ENCODE results near the gene WBP2.
A peak's percentile ranks its signal among the peaks of the same experiment; 100 is the strongest.
"Not testable (repeated sequence)": the region's sequence is repeated elsewhere in the genome, so short reads cannot be mapped to it uniquely, and the experiment has no call there.

WBP2 gene

DNA sequence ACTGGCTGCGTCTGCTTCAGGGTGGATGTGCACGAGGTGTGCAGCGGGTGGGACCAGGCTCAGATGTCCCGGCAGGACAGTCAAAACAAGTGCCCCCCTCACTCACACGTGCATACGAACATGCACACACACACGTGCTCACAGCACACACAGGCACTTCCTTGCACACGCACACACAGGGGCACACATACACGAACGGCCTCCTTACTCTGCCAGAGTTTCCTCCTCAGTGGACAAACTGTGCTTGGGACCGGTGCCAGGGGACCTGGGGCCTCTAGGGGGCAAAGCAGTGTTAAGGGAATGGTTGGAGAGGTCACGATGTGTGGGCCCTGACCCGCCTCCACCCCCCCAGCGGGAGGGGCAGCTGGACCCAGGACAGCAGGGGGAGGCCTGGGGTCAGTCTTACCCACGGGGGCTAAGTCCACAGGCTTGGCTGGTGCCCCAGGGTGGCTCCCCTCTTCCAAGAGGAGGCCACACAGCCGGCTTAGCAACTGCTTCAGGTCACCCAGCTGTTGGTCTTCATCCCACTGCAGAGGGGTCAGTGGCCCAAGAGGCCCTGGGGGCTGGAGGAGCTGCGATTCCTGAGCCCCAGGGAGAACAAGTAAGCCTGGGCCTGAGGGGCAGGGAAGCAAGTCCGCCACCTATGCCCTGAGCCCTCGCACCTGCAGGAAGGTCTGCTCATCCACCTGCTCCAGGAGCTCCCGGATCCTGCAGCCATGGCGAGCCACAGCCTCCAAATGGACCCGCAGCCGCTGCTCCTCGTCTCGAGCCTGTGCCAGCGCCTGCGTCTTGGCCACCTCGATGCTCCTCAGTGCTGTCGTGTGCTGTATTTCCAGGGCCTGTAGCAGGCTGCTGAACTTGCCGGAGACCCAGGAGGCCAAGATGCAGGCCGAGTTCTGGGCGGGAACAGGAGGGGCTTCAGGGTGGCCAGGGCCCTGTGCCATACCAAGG, 36.7 kb upstream of the WBP2 start:
- in situ Hi-C loops (cut with HindIII; ENCODE audit: low pct_ligation_motif_present, low pct_unique_long_range_greater_than_20kb, low sequenced_read_pairs): no loop called here
- no peak for DNase-seq

DNA sequence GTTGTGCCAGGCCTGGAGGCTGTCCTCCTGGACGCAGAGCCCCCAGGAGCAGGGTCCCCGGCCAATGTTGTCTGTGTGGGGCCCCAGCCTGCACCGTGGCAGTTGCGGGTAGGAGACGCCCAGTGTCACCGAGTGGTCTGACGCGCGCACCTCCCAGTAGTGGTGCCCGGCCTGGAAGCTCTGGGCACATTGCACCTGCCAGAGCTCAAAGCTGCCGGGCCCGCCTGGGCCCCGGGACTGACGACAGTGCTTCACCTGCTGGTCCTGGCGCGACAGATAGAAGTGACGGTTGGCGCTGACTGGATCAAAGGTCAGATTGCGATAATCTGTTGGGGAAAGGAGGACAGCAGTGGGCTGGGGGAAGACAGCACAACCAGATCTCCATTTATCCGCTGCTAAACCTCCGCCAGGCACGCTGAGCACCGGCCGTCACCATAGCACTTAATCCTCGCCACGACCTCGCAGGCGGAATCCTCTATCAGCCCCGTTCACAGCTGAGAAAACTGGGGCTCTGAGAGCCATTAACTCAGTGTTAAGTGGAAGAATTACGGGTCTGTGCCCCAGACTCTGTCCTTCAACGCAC, 36.0 kb upstream of the WBP2 start:
- DNase-seq: no peak
- in situ Hi-C loops (cut with HindIII; ENCODE audit: low pct_ligation_motif_present, low pct_unique_long_range_greater_than_20kb, low sequenced_read_pairs): no loop called here

DNA sequence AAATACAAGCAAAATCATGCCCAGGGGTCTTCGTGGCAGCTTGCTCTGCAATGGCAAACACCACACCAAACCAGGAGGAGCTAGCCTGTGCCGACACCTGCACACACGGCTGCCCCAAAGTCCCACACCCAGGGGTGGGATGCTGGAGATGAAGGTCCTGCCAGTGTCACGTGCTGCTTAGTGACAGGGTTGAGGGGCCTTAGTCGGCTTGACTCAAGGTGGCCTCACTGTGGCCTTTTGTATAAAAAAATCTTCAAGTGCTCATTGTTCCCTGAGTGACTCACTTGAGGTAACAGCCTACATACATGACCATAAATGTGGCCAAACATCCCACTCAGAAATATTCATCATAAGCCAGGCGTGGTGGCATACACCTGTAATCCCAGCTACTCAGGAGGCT, 34.3 kb upstream of the WBP2 start:
- no peak for DNase-seq
- in situ Hi-C loops (cut with HindIII; ENCODE audit: low pct_ligation_motif_present, low pct_unique_long_range_greater_than_20kb, low sequenced_read_pairs): no loop called here

DNA sequence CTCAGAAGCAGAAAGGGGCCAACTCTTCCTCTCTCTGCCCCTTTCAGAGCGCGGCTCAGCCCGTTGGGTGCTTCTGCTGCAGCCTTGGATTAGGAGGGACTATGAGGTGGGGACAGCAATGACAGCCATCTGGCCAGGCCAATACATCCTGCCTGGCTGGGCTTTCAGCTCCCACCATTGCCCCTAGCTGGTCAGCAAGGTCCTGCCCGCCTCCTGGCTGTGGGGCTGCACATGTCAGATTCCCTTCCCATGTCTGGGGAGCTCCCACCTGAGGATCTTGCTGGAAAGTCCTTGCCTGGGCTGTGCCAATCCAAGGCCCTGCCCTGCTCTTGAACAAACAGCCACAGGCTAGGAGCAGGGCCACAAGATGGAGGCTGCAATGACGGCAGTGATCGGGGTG, 33.3 kb upstream of the WBP2 start:
- no peak for DNase-seq
- in situ Hi-C loops (cut with HindIII; ENCODE audit: low pct_ligation_motif_present, low pct_unique_long_range_greater_than_20kb, low sequenced_read_pairs): no loop called here

DNA sequence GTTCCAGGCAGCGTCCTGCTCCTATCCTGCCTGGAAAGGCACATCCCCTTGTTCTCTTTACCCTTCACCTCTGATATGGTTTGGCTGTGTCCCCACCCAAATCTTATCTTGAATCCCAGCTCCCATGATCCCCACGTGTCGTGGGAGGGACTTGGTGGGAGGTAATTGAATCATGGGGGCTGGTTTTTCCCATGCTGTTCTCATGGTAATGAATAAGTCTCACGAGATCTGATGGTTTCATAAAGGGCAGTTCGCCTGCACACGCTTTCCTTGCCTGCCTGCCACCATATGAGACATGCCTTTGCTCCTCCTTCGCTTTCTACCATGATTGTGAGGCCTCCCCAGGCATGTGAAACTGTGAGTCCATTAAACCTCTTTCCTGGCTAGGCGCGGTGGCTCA, 30.7 kb upstream of the WBP2 start:
- DNase-seq; in situ Hi-C loops (cut with HindIII; ENCODE audit: low pct_ligation_motif_present, low pct_unique_long_range_greater_than_20kb, low sequenced_read_pairs): not testable (repeated sequence)

DNA sequence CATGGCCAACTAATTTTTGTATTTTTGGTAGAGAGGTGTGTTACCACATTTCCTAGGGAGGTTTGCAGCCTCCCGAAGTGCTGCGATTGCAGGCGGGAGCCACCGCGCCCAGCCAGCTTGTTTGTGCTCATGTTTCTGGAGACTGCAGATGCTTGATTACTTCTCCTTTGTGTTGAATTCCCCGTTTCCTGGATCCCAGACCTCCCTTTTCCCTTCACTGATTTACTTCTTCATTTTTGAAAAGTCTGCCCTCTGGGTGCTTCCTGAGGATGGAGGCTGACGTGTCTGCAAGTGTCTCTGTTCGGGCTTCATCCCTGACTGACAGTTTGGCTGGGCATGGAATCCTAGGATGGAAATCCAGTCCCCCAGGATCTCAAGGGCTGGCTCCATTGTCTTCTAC, 30.3 kb upstream of the WBP2 start:
- in situ Hi-C loops (cut with HindIII; ENCODE audit: low pct_ligation_motif_present, low pct_unique_long_range_greater_than_20kb, low sequenced_read_pairs): no loop called here

DNA sequence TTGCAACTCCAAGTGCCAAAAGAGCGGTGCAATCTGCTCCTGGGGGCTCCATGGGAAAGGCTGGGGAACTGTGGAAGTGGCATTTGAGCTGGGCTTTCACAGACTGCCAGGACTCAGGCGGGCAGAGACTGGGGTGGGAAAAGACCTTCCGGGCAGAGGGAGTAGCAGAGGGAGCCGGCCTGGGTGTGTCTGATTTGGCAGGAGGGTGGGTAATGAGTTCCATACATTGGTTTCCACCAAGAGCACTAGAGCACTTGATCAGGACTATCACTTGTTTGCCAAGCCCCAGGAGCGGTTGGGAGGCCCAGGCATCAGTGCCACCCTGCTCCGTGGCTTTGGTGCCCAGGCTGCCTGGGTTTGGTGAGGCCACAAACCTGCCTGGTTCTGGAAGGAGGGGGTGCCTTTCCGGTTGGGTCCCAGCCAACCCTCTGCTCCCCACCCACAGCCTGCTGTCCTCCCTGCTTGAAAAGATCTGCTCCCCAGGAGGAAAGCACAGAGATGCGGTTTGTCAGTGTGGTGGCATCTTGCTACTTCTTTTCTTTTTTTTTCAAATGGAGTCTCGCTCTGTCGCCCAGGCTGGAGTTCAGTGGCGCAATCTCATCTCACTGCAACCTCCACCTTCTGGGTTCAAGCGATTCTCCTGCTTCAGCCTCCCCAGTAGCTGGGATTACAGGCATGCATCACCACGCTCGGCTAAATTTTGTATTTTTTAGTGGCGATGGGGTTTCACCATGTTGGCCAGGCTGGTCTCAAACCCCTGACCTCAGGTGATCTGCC, 26.7 kb upstream of the WBP2 start:
- in situ Hi-C loops (cut with HindIII; ENCODE audit: low pct_ligation_motif_present, low pct_unique_long_range_greater_than_20kb, low sequenced_read_pairs): no loop called here
- no peak for DNase-seq

More for the DNA sequence above, 30.3 kb upstream of the WBP2 start:
- DNase-seq: no peak

DNA sequence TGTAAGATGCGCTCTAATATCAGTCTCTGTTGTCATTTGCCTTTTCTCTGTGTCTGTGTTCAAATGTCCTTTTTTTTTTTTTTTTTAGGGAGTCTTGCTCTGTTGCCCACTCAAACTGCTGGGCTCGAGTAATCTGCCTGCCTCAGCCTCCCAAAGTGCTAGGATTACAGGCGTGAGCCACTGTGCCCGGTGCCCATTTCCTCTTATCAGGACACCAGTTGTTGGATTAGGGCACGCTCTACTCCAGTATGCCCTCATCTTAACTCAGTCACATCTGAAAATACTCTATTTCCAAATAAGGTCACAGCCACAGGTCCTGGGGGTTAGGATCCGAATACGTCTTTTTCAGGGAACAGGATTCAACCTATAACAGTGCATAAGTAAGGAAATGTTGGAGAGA, 25.1 kb upstream of the WBP2 start:
- in situ Hi-C loops (cut with HindIII; ENCODE audit: low pct_ligation_motif_present, low pct_unique_long_range_greater_than_20kb, low sequenced_read_pairs): no loop called here
- no peak for DNase-seq

DNA sequence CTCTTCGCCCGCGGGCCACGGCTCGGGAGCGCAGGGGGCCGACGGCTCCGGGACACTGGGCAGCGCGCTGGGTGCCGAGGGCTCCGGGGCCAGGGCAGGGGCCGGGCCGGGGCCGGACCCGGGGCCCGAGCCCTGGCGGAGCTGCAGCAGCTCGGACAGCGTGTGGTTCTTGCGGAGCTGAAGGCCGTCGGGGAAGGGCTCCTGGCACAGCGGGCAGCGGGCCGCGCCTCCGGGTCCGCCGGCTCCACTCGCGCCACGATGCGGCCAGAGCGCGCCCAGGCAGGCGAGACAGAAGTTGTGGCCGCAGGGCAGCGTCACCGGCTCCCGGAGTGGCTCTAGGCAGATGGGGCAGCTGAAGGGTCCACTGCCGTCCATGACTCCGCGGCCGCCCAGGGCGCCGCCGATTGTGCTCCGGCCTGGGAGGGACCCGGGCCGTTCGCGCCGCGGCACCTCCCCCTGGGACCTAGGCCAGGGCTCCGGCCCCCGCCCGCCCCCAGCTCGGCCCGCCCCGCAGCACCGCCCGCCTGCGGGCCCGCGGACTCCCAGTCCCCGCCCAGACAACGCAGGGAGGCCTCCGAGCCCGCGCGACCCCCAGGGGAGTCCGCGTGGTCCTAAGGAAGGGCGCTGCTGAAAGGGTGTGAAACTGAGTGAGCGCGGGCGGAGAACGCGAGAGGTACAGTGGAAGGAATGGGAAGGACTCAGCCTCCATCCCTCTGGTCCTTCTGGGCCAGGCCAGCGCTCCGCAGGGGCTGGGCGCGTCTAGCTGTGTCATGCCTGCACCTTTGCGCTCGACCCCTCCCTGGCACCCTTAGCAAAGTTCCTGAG, 23.3 kb upstream of the WBP2 start, which contains the start of gene TRIM47:
Gene TRIM47 (minus strand): TSS at position 408 of the 825 bp plus-strand sequence. CDS start 33 bp downstream, at position 375.
- DNase-seq: peak; percentile 69
- in situ Hi-C loops (cut with HindIII; ENCODE audit: low pct_ligation_motif_present, low pct_unique_long_range_greater_than_20kb, low sequenced_read_pairs): no loop called here

DNA sequence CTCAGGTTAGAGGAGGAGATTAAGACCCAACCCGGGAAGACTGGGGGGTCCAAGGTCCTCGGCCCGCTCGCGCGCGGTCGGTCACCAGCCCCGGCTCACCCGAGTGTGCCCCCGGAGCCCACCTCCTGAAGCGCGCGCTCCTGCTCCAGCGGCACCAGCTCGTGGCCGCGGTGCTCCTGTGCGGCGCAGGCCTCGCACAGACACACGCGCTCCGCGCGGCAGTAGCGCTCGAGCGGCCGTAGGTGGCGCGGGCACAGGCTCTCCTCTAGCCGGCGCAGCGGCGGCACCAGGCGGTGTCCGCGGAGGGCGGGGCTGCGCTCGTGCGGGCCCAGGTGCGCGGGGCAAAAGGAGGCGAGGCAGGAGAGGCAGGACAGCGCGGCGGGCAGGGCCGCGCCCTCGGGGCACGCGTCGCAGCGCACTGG, 22.6 kb upstream of the WBP2 start:
- DNase-seq: peak; percentile 83

DNA sequence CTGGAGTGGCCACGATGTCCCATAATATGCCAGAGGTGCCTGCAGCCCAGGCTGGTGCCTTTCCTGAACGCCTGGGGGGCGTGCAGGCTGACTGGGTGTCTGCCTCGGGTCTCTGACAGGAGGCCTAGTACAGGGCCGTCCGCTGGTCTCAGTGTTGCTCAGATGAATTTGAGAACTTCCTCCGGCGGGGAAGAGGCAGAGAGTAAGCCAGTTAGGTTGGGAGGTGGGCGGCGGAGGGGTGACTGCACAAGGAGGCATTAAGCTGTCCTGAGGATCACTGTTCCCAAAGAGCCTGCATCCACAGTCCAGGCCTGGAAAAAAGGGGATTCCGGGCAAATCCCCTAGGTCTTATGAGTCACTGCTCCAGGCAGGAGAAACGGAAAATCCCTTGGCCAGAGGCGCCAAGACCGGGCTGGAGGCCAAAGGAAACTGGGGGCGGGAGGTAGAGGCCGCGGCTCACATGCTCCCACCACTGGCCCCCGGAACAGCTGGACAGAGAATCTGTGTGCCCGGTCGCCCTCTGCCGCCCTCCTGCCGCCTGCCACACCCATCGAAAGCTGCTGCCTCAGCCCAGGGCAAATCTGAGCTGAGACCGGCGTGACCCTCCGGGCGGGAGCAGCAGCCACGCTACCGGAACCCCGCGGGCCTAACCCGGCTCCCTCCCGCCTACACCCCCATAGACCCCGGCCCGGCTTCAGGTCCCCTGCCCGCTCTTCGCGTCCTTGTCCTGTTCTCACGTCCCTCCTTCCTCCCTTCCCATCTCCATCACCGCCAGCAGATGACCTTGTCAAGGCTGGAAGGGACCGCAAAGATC, 22.0 kb upstream of the WBP2 start:
- DNase-seq: peak; percentile 95
- in situ Hi-C loops (cut with HindIII; ENCODE audit: low pct_ligation_motif_present, low pct_unique_long_range_greater_than_20kb, low sequenced_read_pairs): no loop called here

More for the DNA sequence above, 22.6 kb upstream of the WBP2 start:
- in situ Hi-C loops (cut with HindIII; ENCODE audit: low pct_ligation_motif_present, low pct_unique_long_range_greater_than_20kb, low sequenced_read_pairs): no loop called here

DNA sequence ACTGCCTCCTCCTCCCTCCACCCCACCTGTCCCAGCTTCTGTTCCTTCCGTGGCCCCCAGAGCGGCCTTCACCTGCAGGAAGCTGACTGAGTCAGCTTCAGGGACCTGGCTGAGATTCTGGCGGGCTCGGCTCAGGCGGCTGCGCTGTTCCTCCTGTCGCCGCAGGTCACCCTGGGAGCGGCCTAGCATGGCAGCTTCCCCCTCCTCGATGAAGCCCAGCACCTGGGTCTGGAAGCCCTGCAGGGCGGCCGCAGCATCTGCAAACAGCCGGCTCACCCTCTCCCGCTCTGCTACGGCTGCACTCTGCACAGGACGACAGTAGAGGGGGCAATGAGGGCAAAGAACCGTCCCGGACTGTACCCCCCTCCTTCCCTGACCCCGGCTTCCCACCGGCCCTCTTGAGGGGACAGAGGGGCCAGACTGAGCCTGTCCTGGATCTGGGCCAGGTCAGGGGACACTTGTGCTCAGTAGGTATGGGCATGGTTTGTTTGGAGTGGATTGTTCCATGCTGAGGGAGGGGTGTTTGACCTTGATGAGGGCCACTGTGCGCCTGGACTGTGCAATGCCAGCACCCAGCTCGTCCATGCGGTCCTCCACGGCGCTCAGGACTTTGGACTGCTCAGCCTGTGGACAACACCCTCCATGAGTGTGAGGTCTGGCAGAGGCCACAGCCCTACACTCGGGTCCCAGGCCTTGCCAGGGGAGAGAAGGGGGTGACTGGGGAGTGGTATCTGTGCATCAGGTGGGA, 21.2 kb upstream of the WBP2 start:
- peak; percentile 58 for DNase-seq
- in situ Hi-C loops (cut with HindIII; ENCODE audit: low pct_ligation_motif_present, low pct_unique_long_range_greater_than_20kb, low sequenced_read_pairs): no loop called here

DNA sequence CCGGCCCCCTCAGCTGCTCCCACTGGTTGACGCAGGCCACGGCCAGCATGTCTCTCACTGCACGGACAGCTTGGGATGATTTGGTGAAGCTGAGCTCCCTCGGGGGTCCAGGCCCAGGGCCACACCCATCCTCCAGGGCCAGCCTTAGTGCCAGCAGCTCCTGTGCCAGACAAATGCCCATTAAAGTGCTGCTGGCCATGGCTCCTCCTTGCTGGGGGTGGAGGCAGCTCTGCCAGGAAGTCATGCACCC, 20.7 kb upstream of the WBP2 start:
- in situ Hi-C loops (cut with HindIII; ENCODE audit: low pct_ligation_motif_present, low pct_unique_long_range_greater_than_20kb, low sequenced_read_pairs): no loop called here
- peak; percentile 62 for DNase-seq

DNA sequence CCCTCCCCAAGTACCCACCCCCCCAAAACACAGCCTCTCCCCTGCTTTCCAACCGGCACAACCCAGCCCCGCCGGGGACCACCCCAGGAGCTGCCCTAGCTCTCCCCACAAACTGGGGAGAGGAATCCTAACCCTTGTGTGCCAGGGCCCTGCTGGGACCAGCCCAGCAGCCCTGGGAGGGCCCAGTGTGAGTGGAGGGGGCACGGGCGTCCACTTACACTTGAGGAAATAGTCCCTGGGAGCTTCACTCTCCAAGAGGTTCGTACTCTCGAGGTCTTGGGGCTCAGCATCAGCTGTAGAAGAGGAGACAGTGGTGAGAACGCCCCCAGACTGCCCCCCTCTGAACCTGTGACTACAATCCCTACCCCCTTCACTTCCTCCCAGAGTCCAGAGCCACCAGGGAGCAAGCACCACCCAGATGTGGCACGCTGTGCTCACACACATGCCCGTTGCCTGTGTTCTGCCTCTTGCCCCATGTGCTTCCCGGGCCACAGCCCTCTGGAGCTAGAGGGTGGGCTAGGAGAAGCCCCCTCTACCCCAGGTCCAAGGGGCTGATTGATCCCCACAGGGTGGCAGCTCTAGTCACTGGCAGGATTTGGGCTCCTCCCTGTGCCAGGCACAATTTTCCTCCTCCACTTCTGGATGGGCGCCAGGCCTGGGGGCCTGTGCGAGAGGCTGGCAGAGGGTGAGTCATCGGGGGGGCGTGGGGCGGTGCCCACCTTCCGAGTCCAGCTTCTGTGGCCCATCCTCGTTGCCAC, 20.2 kb upstream of the WBP2 start:
- no peak for DNase-seq
- in situ Hi-C loops (cut with HindIII; ENCODE audit: low pct_ligation_motif_present, low pct_unique_long_range_greater_than_20kb, low sequenced_read_pairs): no loop called here

DNA sequence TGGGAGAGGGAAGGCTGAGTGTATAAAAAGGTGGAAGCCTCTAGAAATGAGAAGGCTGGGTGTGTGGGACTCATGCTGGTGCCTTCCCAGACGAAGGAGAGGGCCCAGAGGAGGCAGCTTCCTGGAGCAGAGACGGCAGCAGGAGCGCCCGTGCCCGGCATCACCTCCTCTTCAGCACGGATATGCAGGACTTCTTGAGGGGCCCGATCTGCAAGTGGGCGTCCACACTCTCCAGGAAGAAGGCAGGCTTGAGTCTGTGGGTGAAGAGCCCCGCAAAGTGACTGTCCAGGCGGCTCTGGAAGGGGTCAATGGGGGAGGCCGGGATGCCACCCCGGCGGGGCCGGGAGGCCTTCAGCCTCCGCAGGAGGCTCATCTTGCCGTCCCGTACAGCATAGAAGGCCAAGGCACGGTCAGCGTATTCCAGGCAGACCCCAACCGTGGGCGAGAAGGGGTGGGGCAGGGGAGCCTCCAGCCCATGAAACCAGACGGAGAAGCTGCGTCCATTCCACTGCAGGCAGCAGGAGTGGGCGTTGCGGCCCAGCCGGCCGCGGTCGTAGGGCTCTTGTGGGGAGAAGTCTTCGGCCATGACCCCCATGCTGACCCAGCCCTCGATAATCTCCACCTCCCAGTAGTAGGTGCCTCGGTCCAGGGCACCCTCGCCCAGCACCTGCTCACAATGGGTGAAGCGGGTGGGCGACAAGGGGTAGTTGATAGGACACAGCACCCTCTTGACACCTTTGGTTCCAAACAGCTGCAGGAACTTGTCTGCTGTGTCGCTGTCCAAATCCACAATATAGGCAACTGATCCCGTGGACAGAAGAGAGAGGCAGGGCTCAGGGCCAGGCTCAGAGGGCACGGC, 19.4 kb upstream of the WBP2 start:
- DNase-seq: no peak
- in situ Hi-C loops (cut with HindIII; ENCODE audit: low pct_ligation_motif_present, low pct_unique_long_range_greater_than_20kb, low sequenced_read_pairs): no loop called here
